Liver (tissue), 9 donors: ENCODE measurements around the gene ZNF747. TPM values are rescaled to one million over a fixed set of nuclear protein-coding genes. Genes with fewer than 3 reads are reported as not detected.

Experiments
- DNase-seq: peaks from one replicate; pipeline ENCODE4 v3.0.0-alpha.2; 2017; ENCODE audit warnings: low spot score
- H3K27ac ChIP-seq, 2 donors: one replicate each; pipeline ENCODE4 v1.7.0; 2013; ENCODE audit warnings: inconsistent platforms in 2 of 2, low read length in 2 of 2, control low read depth in 1 of 2, low read depth in 1 of 2, mild to moderate bottlenecking in 1 of 2
- H3K27me3 ChIP-seq, 4 donors: one replicate each; pipeline versions ENCODE4 v1.6.1 to v1.7.0; 2013; ENCODE audit warnings: low read length in 3 of 4, inconsistent platforms in 1 of 4, mild to moderate bottlenecking in 1 of 4, moderate library complexity in 1 of 4; ENCODE audit not compliant: control insufficient read depth in 4 of 4, insufficient read depth in 4 of 4
- H3K36me3 ChIP-seq, 4 donors: one replicate each; pipeline versions ENCODE4 v1.6.1 to v1.7.0; 2013; ENCODE audit warnings: low read length in 3 of 4, mild to moderate bottlenecking in 3 of 4, low read depth in 1 of 4, moderate library complexity in 1 of 4; ENCODE audit not compliant: control insufficient read depth in 4 of 4, insufficient read depth in 3 of 4
- H3K4me1 ChIP-seq, 4 donors: one replicate each; pipeline versions ENCODE4 v1.6.1 to v1.7.0; 2013; ENCODE audit warnings: low read length in 3 of 4, mild to moderate bottlenecking in 3 of 4, moderate library complexity in 1 of 4; ENCODE audit not compliant: control insufficient read depth in 4 of 4, insufficient read depth in 4 of 4
- H3K4me3 ChIP-seq, 3 donors: one replicate each; pipeline versions ENCODE4 v1.6.1 to v1.7.0; 2013; ENCODE audit warnings: low read length in 3 of 3, control low read depth in 1 of 3, low read depth in 1 of 3, mild to moderate bottlenecking in 1 of 3
- H3K9ac ChIP-seq, 2 donors: one replicate each; pipeline ENCODE4 v1.7.0; 2013; ENCODE audit warnings: low read length in 2 of 2, mild to moderate bottlenecking in 2 of 2, moderate library complexity in 2 of 2, control low read depth in 1 of 2, low read depth in 1 of 2
- H3K9me3 ChIP-seq, 4 donors: one replicate each; pipeline versions ENCODE4 v1.6.1 to v1.7.0; 2013; ENCODE audit warnings: low read length in 3 of 4; ENCODE audit not compliant: control insufficient read depth in 4 of 4
- ATF3 ChIP-seq: IDR thresholded peaks from 2 replicates; pipeline ENCODE4 v1.6.1; 2016; ENCODE audit warnings: antibody characterized with exemption
- EGR1 ChIP-seq, 2 donors: IDR thresholded peaks; 2 replicates each; pipeline ENCODE4 v1.6.1; 2016 to 2018; ENCODE audit warnings: antibody characterized with exemption in 2 of 2, low read depth in 2 of 2
- FOXA1 ChIP-seq: IDR thresholded peaks from 2 replicates; pipeline ENCODE4 v1.6.1; 2016; ENCODE audit warnings: antibody characterized with exemption
- FOXA2 ChIP-seq: IDR thresholded peaks from 2 replicates; pipeline ENCODE4 v1.6.1; 2016; ENCODE audit warnings: antibody characterized with exemption
- GABPA ChIP-seq, 2 donors: IDR thresholded peaks in 1 of 2; conservative IDR thresholded peaks in 1 of 2; 2 replicates each; pipeline ENCODE4 v1.6.1; 2016; ENCODE audit warnings: antibody characterized with exemption in 2 of 2, mild to moderate bottlenecking in 1 of 2, moderate library complexity in 1 of 2
- JUND ChIP-seq, 2 donors: IDR thresholded peaks; 2 replicates each; pipeline ENCODE4 v1.6.1; 2016; ENCODE audit warnings: antibody characterized with exemption in 2 of 2
- MAX ChIP-seq: IDR thresholded peaks from 2 replicates; pipeline ENCODE4 v1.6.1; 2016; ENCODE audit warnings: antibody characterized with exemption
- NR2F2 ChIP-seq: IDR thresholded peaks from 2 replicates; pipeline ENCODE4 v1.6.1; 2016; ENCODE audit warnings: antibody characterized with exemption
- RAD21 ChIP-seq, 2 donors: IDR thresholded peaks; 2 replicates each; pipeline ENCODE4 v1.6.1; 2016; ENCODE audit warnings: antibody characterized with exemption in 2 of 2, mild to moderate bottlenecking in 2 of 2
- REST ChIP-seq: IDR thresholded peaks from 2 replicates; pipeline ENCODE4 v1.6.1; 2016; ENCODE audit warnings: antibody characterized with exemption, mild to moderate bottlenecking
- SP1 ChIP-seq: IDR thresholded peaks from 2 replicates; pipeline ENCODE4 v1.6.1; 2018; ENCODE audit warnings: antibody characterized with exemption, mild to moderate bottlenecking
- TAF1 ChIP-seq: conservative IDR thresholded peaks from 2 replicates; pipeline ENCODE4 v1.6.1; 2016; ENCODE audit warnings: antibody characterized with exemption, mild to moderate bottlenecking
- YY1 ChIP-seq: IDR thresholded peaks from 2 replicates; pipeline ENCODE4 v1.6.1; 2016; ENCODE audit warnings: antibody characterized with exemption, mild to moderate bottlenecking
- WGBS: extraction: QIAGEN DNeasy Blood & Tissue Kit; methylation state at CpG from one replicate; pipeline ENCODE4 v1.1.7; 2013; 5-methylcytosine and 5-hydroxymethylcytosine counted together
- polyA plus RNA-seq, 2 donors: library from polyadenylated mRNA; stranded (reverse) in 1 of 2; unstranded in 1 of 2; fragments of 200-250 nt in 1 of 2; fragments of >200 nt in 1 of 2; fragmentation: Nextera tagmentation in 1 of 2; extraction: Ambion mirVana in 1 of 2; gene quantifications; one replicate each; pipeline versions ENCODE4 v1.2.1 to v1.2.3, GENCODE V29; 2013 to 2015
- total RNA-seq, 2 donors: library from RNA; depleted of rRNA; stranded (reverse); fragments of >200 nt; gene quantifications; one replicate each; pipeline ENCODE4 v1.2.3, GENCODE V29; 2014
- donor health status: healthy.
- donor health status: healthy.
- donor health status: healthy.
- donor health status: healthy.
- donor health status: healthy.

ZNF747 gene
- total and polyA plus RNA-seq, 4 donors = 3.8 to 10.5 (median 6.5) TPM

- WGBS = 89% methylated on average over 12 of the region's 12 CpGs
- no peak overlapping the region for H3K4me3 ChIP-seq
- peaks cover 0 to 7% (median 2%) of the 10 kb centered on the region in 4 donors for H3K4me1 ChIP-seq
- no peak overlapping the region for H3K27ac ChIP-seq
- DNase-seq = no peak
- H3K9ac ChIP-seq = no peak overlapping the region
- peaks cover 0 to 14% (median 2%) of the 10 kb centered on the region in 4 donors for H3K36me3 ChIP-seq
- H3K27me3 ChIP-seq = no peaks in the 10 kb centered on the region
- H3K9me3 ChIP-seq = no peaks in the 10 kb centered on the region
- no peak for TF ChIP-seq MAX
- TF ChIP-seq SP1 = no peak
- no peak for TF ChIP-seq GABPA (IDR thresholded peaks at IDR 0.05 in 1 of 2, conservative IDR thresholded peaks at IDR 0.05 in 1 of 2)
- TF ChIP-seq TAF1 = no peak
- no peak for TF ChIP-seq FOXA2
Measured at GRCh38 chr16:30494709-30495108, 39.9 kb downstream of the ZNF747 start.

GRCh38 chr16:30493941-30494488 is 40.6 kb downstream of the ZNF747 start:
- Histone ChIP-seq H3K4me1 (peaks cover 0 to 13% (median 5%) of the 10 kb centered on the region in 4 donors), H3K27me3 (no peaks in the 10 kb centered on the region), H3K27ac (no peak overlapping the region), H3K9me3 (no peaks in the 10 kb centered on the region), H3K36me3 (peaks cover 0 to 11% (median under 1%) of the 10 kb centered on the region in 4 donors), H3K9ac (no peak overlapping the region), H3K4me3 (no peak overlapping the region)
- WGBS = 95% methylated on average over 11 of the region's 11 CpGs
- no peak for DNase-seq
- TF ChIP-seq EGR1 (IDR thresholded peaks at IDR 0.05; ENCODE audit: low read depth in 2 of 2) (no peak), NR2F2 (no peak), ATF3 (no peak)

GRCh38 chr16:30491744-30492308 is 42.8 kb downstream of the ZNF747 start:
- TF ChIP-seq NR2F2 (peak; percentile 20), SP1 (peak; percentile 27), FOXA1 (no peak), JUND (IDR thresholded peaks at IDR 0.05) (peak; percentile 78 to 87), REST (peak; percentile 20), MAX (no peak), RAD21 (IDR thresholded peaks at IDR 0.05) (peak; percentile 31 to 51), TAF1 (no peak), YY1 (no peak)
- no peak overlapping the region for H3K4me3 ChIP-seq
- no peaks in the 10 kb centered on the region for H3K27me3 ChIP-seq
- H3K9me3 ChIP-seq = no peaks in the 10 kb centered on the region
- 61% methylated on average over 6 of the region's 6 CpGs for WGBS
- H3K36me3 ChIP-seq = peaks cover 0 to 9% (median 0%) of the 10 kb centered on the region in 4 donors
- DNase-seq = no peak
- H3K9ac ChIP-seq = no peak overlapping the region
- no peak overlapping the region for H3K27ac ChIP-seq
- peaks cover 0 to 16% (median 8%) of the 10 kb centered on the region in 4 donors for H3K4me1 ChIP-seq
